H1 (cell line): ENCODE data around the gene DRAM2. TPM values are rescaled to one million over a fixed set of nuclear protein-coding genes. Genes with fewer than 3 reads are reported as not detected.

Experiments
- CTCF ChIA-PET: fragments of 300-600 bp; sonication (Branson Sonifier 250); formaldehyde crosslinking; loops from one replicate; lab custom pipeline; 2021; ENCODE audit not compliant: partially characterized antibody; lab: Charles Lee
- POLR2A ChIA-PET: fragments of 300-600 bp; sonication (Branson Sonifier 250); formaldehyde crosslinking; loops from one replicate; lab custom pipeline; 2021; ENCODE audit warnings: inconsistent platforms; ENCODE audit not compliant: partially characterized antibody; lab: Charles Lee
- DNase-seq, 2 experiments: peaks; one replicate each; pipeline versions ENCODE4 v3.0.0 to v3.0.0-alpha.2; 2010 to 2022; ENCODE audit warnings: low spot score in 2 of 2, low read depth in 1 of 2, mixed read lengths in 1 of 2
- FAIRE-seq: peaks from 2 replicates; lab custom pipeline; 2011; peaks lifted over from hg19 to GRCh38; lab: Jason Lieb, UNC
- H2AFZ ChIP-seq: 2 replicates; pipeline ENCODE4 v1.8.1; 2012; ENCODE audit warnings: low read length, inconsistent platforms
- H2AK5ac ChIP-seq: 2 replicates; pipeline ENCODE4 v1.6.1; 2013; ENCODE audit warnings: low read depth, low read length
- H2BK120ac ChIP-seq: replicated peaks from 2 replicates; pipeline ENCODE3; 2013; ENCODE audit warnings: low read depth, low read length, inconsistent platforms
- H2BK12ac ChIP-seq: 2 replicates; pipeline ENCODE4 v1.6.1; 2013; ENCODE audit warnings: low read depth, low read length
- H2BK15ac ChIP-seq: 2 replicates; pipeline ENCODE4 v1.6.1; 2013; ENCODE audit warnings: low read length
- H2BK20ac ChIP-seq: 2 replicates; pipeline ENCODE4 v1.6.1; 2013; ENCODE audit warnings: low read length
- H2BK5ac ChIP-seq: 2 replicates; pipeline ENCODE4 v1.6.1; 2013; ENCODE audit warnings: low read depth, low read length
- H3K14ac ChIP-seq: 2 replicates; pipeline ENCODE4 v1.6.1; 2013; ENCODE audit warnings: inconsistent platforms; ENCODE audit not compliant: insufficient read length
- H3K18ac ChIP-seq: 2 replicates; pipeline ENCODE4 v1.6.1; 2013; ENCODE audit warnings: low read length; ENCODE audit errors: extremely low read depth
- H3K23ac ChIP-seq: 2 replicates; pipeline ENCODE4 v1.6.1; 2013; ENCODE audit warnings: inconsistent platforms; ENCODE audit not compliant: insufficient read length
- H3K23me2 ChIP-seq: 2 replicates; pipeline ENCODE4 v1.6.1; 2013; ENCODE audit warnings: low read depth, low read length
- H3K27ac ChIP-seq: 2 replicates; pipeline ENCODE4 v1.6.1; 2011; ENCODE audit warnings: low read depth, low read length, inconsistent platforms
- H3K27me3 ChIP-seq, 4 experiments: replicated peaks in 1 of 4; 1 replicate in 1 of 4; 2 replicates in 3 of 4; pipeline versions ENCODE4 v1.6.1 to v1.8.1; 2011 to 2013; ENCODE audit warnings: low read length in 3 of 4, mild to moderate bottlenecking in 3 of 4, inconsistent platforms in 2 of 4, mixed read lengths in 2 of 4, moderate library complexity in 1 of 4; ENCODE audit not compliant: control insufficient read depth in 3 of 4, insufficient read depth in 3 of 4; ENCODE audit errors: extremely low read depth in 1 of 4
- H3K36me3 ChIP-seq, 4 experiments: 2 replicates each; pipeline versions ENCODE4 v1.6.1 to v1.8.1; 2011 to 2013; ENCODE audit warnings: mild to moderate bottlenecking in 4 of 4, low read length in 3 of 4, moderate library complexity in 2 of 4, control low read depth in 1 of 4, inconsistent platforms in 1 of 4; ENCODE audit not compliant: insufficient read depth in 4 of 4, control insufficient read depth in 2 of 4
- H3K4ac ChIP-seq: replicated peaks from 2 replicates; pipeline ENCODE3; 2013; ENCODE audit warnings: low read length, low read depth, mixed read lengths, inconsistent platforms; ENCODE audit not compliant: insufficient read length
- H3K4me1 ChIP-seq, 4 experiments: replicated peaks in 1 of 4; 1 replicate in 1 of 4; 2 replicates in 3 of 4; pipeline versions ENCODE4 v1.6.1 to v1.8.1; 2011 to 2013; ENCODE audit warnings: low read length in 3 of 4, inconsistent platforms in 2 of 4, mixed read lengths in 1 of 4; ENCODE audit not compliant: insufficient read depth in 4 of 4, control insufficient read depth in 3 of 4
- H3K4me2 ChIP-seq, 2 experiments: 2 replicates each; pipeline versions ENCODE4 v1.6.1 to v1.8.1; 2011 to 2013; ENCODE audit warnings: low read depth in 2 of 2, low read length in 2 of 2, control low read depth in 1 of 2, inconsistent platforms in 1 of 2, mild to moderate bottlenecking in 1 of 2; ENCODE audit not compliant: insufficient read depth in 1 of 2
- H3K4me3 ChIP-seq, 4 experiments: fragments of 200-600, 300-600 bp in 1 of 4; sonication (generic), shearing (Covaris generic), sonication (Bioruptor Twin) in 1 of 4; 2 replicates each; pipeline versions ENCODE4 v1.5.1 to v1.8.1; 2011 to 2016; ENCODE audit warnings: low read length in 4 of 4, low read depth in 3 of 4, control low read depth in 2 of 4, inconsistent platforms in 2 of 4, mild to moderate bottlenecking in 2 of 4, mixed read lengths in 1 of 4, moderate library complexity in 1 of 4; ENCODE audit not compliant: insufficient read depth in 2 of 4; ENCODE audit errors: extremely low read depth in 1 of 4
- H3K56ac ChIP-seq: replicated peaks from 2 replicates; pipeline ENCODE3; 2013; ENCODE audit warnings: low read depth, mild to moderate bottlenecking, mixed read lengths, low read length, inconsistent platforms; ENCODE audit not compliant: insufficient read length
- H3K79me1 ChIP-seq: 2 replicates; pipeline ENCODE4 v1.6.1; 2013; ENCODE audit warnings: low read depth, low read length, control low read depth
- H3K79me2 ChIP-seq, 2 experiments: 2 replicates each; pipeline versions ENCODE4 v1.6.1 to v1.8.1; 2012 to 2013; ENCODE audit warnings: low read length in 2 of 2, mild to moderate bottlenecking in 2 of 2, inconsistent platforms in 1 of 2; ENCODE audit not compliant: insufficient read depth in 2 of 2, control insufficient read depth in 1 of 2
- H3K9ac ChIP-seq, 4 experiments: replicated peaks in 1 of 4; 1 replicate in 1 of 4; 2 replicates in 3 of 4; pipeline versions ENCODE4 v1.6.1 to v1.8.1; 2011 to 2013; ENCODE audit warnings: low read depth in 3 of 4, low read length in 3 of 4, control low read depth in 2 of 4, mild to moderate bottlenecking in 2 of 4, moderate library complexity in 2 of 4, inconsistent platforms in 1 of 4; ENCODE audit errors: extremely low read depth in 1 of 4
- H3K9me3 ChIP-seq, 2 experiments: 2 replicates each; pipeline versions ENCODE4 v1.6.1 to v1.8.1; 2012 to 2013; ENCODE audit warnings: mild to moderate bottlenecking in 2 of 2, moderate library complexity in 2 of 2, control low read depth in 1 of 2, inconsistent platforms in 1 of 2, low read depth in 1 of 2, low read length in 1 of 2, mixed read lengths in 1 of 2; ENCODE audit not compliant: insufficient read depth in 2 of 2
- H4K20me1 ChIP-seq, 2 experiments: replicated peaks in 1 of 2; 2 replicates each; pipeline versions ENCODE3 to v1.8.1; 2011 to 2013; ENCODE audit warnings: inconsistent platforms in 2 of 2, low read length in 2 of 2, mild to moderate bottlenecking in 1 of 2; ENCODE audit not compliant: insufficient read depth in 2 of 2, control insufficient read depth in 1 of 2
- H4K5ac ChIP-seq: 2 replicates; pipeline ENCODE4 v1.6.1; 2013; ENCODE audit warnings: low read length, low read depth, mixed read lengths, inconsistent platforms; ENCODE audit not compliant: insufficient read length
- H4K8ac ChIP-seq: 2 replicates; pipeline ENCODE4 v1.8.0; 2013; ENCODE audit warnings: mild to moderate bottlenecking, moderate library complexity, low read length, inconsistent platforms; ENCODE audit not compliant: insufficient read depth; ENCODE audit errors: extremely low read depth
- H4K91ac ChIP-seq: replicated peaks from 2 replicates; pipeline ENCODE3; 2013; ENCODE audit warnings: low read length, mixed read lengths, inconsistent platforms; ENCODE audit not compliant: insufficient read length
- HDAC2 ChIP-seq, 2 experiments: fragments of 300-600 bp in 1 of 2; sonication (generic) in 1 of 2; IDR thresholded peaks; 2 replicates each; pipeline ENCODE4 v1.6.1; 2011 to 2012; ENCODE audit warnings: low read depth in 2 of 2, low read length in 2 of 2, mild to moderate bottlenecking in 2 of 2, moderate library complexity in 2 of 2, borderline replicate concordance in 1 of 2, inconsistent platforms in 1 of 2
- POLR2AphosphoS5 ChIP-seq: IDR thresholded peaks from 2 replicates; pipeline ENCODE4 v1.6.1; 2011; ENCODE audit warnings: low read depth, low read length
- SRF ChIP-seq: IDR thresholded peaks from 2 replicates; pipeline ENCODE4 v1.6.1; 2011; ENCODE audit warnings: mild to moderate bottlenecking, low read depth, low read length, moderate library complexity
- YY1 ChIP-seq: IDR thresholded peaks from 2 replicates; pipeline ENCODE4 v1.6.1; 2011; ENCODE audit warnings: low read depth, mild to moderate bottlenecking, low read length
- WGBS, 2 experiments: shearing (Covaris generic) in 1 of 2; methylation state at CpG; one replicate each; pipeline versions ENCODE4 v1.1.6 to v1.1.7; 2013 to 2015; ENCODE audit warnings: low lambda C conversion rate in 2 of 2, mixed read lengths in 2 of 2, inconsistent platforms in 1 of 2, low coverage in 1 of 2, missing lambda C conversion rate in 1 of 2; ENCODE audit not compliant: insufficient replicate concordance in 2 of 2, insufficient coverage in 1 of 2, insufficient read length in 1 of 2; ENCODE audit errors: extremely low coverage in 1 of 2, missing lambda C conversion rate in 1 of 2; 5-methylcytosine and 5-hydroxymethylcytosine counted together
- polyA plus RNA-seq, 7 experiments: library from polyadenylated mRNA; depleted of rRNA in 3 of 7; stranded (reverse) in 5 of 7; unstranded in 2 of 7; fragments of >200 nt in 5 of 7; fragments of 200-250 nt in 2 of 7; gene quantifications; 1 replicate in 5 of 7; 2 replicates in 1 of 7; 4 replicates in 1 of 7; pipeline versions ENCODE4 v1.2.1 to v1.2.3, GENCODE V29; 2011 to 2013; ENCODE audit warnings: missing spikeins in 2 of 7, mixed read lengths in 2 of 7
- total RNA-seq: library from RNA; stranded (reverse); fragmentation: NEBNext Ultra II Directional; extraction: Animal tissue kit (Norgen Biotek cat#: 25700); gene quantifications from 2 replicates; pipeline ENCODE4 v1.2.1, GENCODE V29; 2021
- TF ChIP-seq, protein P1 (sequence below), 3 experiments: IDR thresholded peaks; 1 replicate in 2 of 3; 2 replicates in 1 of 3; pipeline versions ENCODE4 v1.5.1 to v1.6.1; 2011; ENCODE audit warnings: low read length in 3 of 3, mild to moderate bottlenecking in 3 of 3, inconsistent platforms in 2 of 3, low read depth in 1 of 3, moderate library complexity in 1 of 3; ENCODE audit not compliant: insufficient read depth in 1 of 3; ENCODE audit errors: control extremely low read depth in 1 of 3

The DRAM2 gene
- total and polyA plus RNA-seq, 2 of the 8 experiments (the other 6 are each of a cell fraction or from before 2014, with no cell fraction given) = 35.2 to 68.2 TPM

DNA sequence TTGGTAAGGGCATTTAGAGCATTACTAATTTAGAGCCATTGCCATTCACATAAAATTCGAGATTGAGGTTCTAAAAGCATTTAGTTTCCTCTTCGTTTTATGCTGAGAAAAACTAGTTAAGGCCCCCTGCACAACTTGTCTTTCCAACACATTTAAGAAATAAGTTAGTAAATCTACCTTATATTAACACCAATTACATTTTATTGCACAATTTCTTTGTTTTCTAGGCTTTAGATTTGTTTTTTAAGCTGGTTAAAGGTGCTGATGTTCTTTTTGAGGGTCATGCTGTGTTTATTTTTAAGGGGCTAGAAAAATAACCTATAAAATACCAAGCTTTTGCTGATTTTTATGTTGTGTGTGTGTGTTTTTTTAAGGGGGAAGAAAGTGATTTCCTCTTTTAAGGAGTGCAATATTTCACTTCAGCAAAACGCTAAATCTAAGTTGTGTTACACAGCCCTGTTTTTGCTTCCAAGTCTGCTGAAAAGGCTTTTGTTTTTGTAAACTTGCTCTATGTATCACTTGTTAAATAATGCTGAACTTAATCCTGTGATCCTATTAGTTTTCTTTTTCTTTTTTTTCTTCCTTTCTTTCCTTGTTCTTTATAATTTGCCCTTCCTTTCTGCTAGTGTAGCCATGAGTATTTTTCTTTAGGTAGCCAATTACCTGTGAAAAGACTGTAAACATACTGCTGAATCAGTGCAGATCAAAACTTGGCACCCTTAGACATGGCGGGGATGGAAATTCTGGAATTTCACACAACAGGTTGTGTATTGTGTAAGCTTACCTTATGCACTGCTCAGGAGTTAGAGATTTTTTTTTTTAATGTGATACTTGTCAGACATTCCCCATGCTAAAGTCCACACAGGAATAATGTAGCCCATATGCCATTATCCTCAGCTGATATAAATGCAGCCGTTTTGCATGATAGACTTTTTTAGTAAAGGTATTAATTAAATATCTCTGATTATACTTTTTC is 1.6 kb upstream of the DRAM2 start:
- Histone ChIP-seq H3K27me3 (no peaks in the 10 kb centered on the region), H4K5ac (no peak overlapping the region), H4K8ac (no peak overlapping the region), H2AK5ac (no peak overlapping the region), H3K23ac (no peak overlapping the region), H3K27ac (no peak overlapping the region), H2AFZ (no peak overlapping the region), H3K79me2 (peaks cover 10 to 68% of the 10 kb centered on the region in 2 experiments), H3K36me3 (peaks cover 0 to 12% (median 1%) of the 10 kb centered on the region in 4 experiments; a peak in 3 of 8 replicates), H3K4ac (no peak overlapping the region), H3K4me3 (peak overlapping the region in 3 of 4 experiments; percentile 52 to 83 (median 82); a peak in 6 of 8 replicates), H4K91ac (no peak overlapping the region), H3K14ac (no peak overlapping the region), H3K4me2 (peak overlapping the region; percentile 57 to 71; a peak in 3 of 4 replicates), H3K9me3 (no peaks in the 10 kb centered on the region), H3K4me1 (peaks cover 0 to 8% (median 0%) of the 10 kb centered on the region in 4 experiments; a peak in 3 of 7 replicates), H3K18ac (no peak overlapping the region), H2BK12ac (no peak overlapping the region), H2BK15ac (no peak overlapping the region), H2BK120ac (no peak overlapping the region), H3K23me2 (no peaks in the 10 kb centered on the region; the same call in 1 of the 2 replicates), H2BK20ac (no peak overlapping the region), H2BK5ac (no peak overlapping the region), H4K20me1 (peaks cover 0 to 3% of the 10 kb centered on the region in 2 experiments), H3K9ac (no peak overlapping the region; a peak in 1 of 7 replicates), H3K79me1 (0 out of 2 replicates have a peak, but pooled peaks cover 3% of the 10 kb centered on the region), H3K56ac (no peak overlapping the region)
- DNase-seq = no peak
- FAIRE-seq = no peak
- WGBS, 2 experiments = 67% methylated on average over 5 of the region's 5 CpGs; no CpG with 5 or more reads in 1 of the 2 experiments
- CTCF ChIA-PET = interaction anchor here (0.9 kb wide), 1 partner anchor 10 kb away, joined by 3 read pairs; no protein-coding TSS in a partner anchor
- POLR2A ChIA-PET = interaction anchor here (0.8 kb wide), 1 partner anchor 50 kb away, joined by 3 read pairs; no protein-coding TSS in a partner anchor
- no peak for TF ChIP-seq POLR2AphosphoS5
- TF ChIP-seq, protein P1, sequence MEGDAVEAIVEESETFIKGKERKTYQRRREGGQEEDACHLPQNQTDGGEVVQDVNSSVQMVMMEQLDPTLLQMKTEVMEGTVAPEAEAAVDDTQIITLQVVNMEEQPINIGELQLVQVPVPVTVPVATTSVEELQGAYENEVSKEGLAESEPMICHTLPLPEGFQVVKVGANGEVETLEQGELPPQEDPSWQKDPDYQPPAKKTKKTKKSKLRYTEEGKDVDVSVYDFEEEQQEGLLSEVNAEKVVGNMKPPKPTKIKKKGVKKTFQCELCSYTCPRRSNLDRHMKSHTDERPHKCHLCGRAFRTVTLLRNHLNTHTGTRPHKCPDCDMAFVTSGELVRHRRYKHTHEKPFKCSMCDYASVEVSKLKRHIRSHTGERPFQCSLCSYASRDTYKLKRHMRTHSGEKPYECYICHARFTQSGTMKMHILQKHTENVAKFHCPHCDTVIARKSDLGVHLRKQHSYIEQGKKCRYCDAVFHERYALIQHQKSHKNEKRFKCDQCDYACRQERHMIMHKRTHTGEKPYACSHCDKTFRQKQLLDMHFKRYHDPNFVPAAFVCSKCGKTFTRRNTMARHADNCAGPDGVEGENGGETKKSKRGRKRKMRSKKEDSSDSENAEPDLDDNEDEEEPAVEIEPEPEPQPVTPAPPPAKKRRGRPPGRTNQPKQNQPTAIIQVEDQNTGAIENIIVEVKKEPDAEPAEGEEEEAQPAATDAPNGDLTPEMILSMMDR (IDR thresholded peaks at IDR 0.05; ENCODE audit: control extremely low read depth in 1 of 3, insufficient read depth in 1 of 3, low read depth in 1 of 3, low read length in 3 of 3) = no peak
- no peak for TF ChIP-seq SRF
- no peak for TF ChIP-seq HDAC2 (IDR thresholded peaks at IDR 0.05; ENCODE audit: borderline replicate concordance in 1 of 2, low read depth in 2 of 2, low read length in 2 of 2)
- no peak for TF ChIP-seq YY1
